Epithelial cell of prostate (primary cell): ENCODE measurements around the gene TRAM2.
"Not testable (repeated sequence)": the region's sequence is repeated elsewhere in the genome, so short reads cannot be mapped to it uniquely, and the experiment has no call there.

Source experiments
- DNase-seq: peaks from one replicate; pipeline ENCODE4 v3.0.0-alpha.2; 2011; ENCODE audit warnings: low read depth, low spot score
- H3K27ac ChIP-seq: fragments of 450-650 bp; 2 replicates; pipeline ENCODE4 v1.5.1; 2017; ENCODE audit warnings: mild to moderate bottlenecking

The TRAM2 gene

DNA sequence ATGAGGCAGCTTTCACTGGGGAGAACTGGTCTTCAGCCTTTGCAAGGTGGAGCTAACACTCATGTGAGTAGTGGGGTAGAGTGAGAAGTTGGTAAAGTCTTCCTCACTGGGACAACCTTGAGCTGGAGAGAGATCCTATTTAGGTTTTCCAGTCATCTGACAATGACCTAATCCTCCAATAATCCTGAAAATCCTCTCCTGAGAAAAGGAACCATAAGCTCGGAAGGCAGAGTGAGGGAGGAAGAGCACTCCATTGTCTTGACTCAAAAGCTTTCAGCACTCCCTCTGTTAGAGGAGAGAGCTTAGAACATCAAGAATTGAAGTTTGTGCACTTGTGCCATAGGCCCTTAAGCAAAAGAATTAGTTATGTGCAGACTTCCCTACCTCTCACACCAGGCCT is 77.8 kb downstream of the TRAM2 start:
- DNase-seq, result no peak
- H3K27ac ChIP-seq, result no peak overlapping the region

DNA sequence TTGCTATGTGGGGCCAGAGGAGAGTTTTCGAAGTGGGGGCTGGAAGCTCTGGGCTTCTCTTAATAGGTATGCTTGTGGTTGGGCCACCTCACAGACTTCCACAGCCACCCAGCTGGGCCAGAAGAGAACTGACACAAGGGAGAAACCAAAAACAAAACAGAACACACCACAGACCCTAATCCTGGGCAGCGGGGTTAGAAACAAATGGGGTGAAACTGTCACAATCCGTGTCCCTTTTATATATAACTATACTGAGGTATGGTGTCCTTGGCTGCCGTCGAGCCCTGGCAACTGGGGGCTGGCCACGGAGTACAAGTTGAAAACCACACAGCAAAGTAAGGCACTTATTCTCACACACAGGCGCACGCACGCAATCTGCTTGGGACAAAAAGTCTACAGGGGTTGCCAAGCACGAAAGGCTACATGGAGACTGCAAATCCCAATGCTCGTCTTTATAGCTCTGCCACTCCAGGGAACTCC is 78.3 kb downstream of the TRAM2 start:
- H3K27ac ChIP-seq, result no peak overlapping the region
- DNase-seq, result no peak

DNA sequence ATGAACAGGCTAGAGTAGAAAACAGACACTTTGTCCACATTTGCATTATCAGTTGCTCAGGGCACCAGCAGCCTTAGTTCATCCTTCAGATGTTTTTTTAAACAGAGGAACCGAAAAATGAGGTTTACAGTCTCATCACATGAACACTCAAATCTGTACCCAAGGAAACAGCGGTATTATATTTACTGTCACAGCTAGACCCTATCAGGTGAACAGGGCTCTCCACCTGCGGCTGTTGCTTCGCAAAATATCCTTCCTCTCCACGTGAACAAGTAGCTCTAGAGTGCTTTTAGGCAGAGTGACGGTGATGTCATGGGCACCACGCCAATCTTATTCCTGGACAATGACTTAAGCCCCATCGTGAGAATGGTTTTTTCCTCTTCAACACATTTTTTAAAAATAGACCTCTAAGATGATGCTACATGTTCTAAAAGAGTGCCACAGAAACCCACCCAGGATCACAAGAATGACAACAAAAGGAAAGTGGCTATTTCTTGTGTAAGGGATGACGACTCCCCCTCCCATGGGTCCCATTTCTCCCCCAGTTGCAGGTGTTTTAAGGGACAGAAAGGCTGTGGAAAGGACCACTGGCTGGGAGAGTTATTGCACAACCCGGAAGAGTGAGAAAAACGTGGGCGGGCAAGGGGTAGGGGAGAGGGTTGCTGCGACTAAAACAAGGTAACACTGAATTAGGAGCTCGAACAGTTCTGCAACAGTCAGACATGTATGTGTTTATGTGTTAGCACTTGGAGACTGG is 79.0 kb downstream of the TRAM2 start:
- no peak overlapping the region for H3K27ac ChIP-seq
- DNase-seq, result no peak

DNA sequence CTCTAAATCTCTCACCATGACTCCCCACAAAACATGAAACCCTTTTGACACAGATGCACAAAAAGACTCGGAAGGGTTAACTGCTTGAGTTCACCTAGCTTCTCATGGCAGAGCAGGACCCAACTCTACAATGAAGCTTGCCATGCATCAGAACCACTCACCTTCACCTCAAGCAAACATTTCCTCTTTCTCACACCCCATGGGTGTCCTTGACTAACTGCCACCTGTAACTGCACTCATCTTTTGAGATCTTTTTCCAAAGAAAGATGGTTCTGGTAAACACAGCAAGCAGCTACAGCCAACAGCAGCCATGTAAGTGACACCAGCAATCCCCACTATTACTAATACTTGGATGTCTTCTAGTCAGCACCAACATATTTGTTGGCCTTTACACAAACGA is 80.2 kb downstream of the TRAM2 start:
- DNase-seq, result no peak
- H3K27ac ChIP-seq, result no peak overlapping the region

DNA sequence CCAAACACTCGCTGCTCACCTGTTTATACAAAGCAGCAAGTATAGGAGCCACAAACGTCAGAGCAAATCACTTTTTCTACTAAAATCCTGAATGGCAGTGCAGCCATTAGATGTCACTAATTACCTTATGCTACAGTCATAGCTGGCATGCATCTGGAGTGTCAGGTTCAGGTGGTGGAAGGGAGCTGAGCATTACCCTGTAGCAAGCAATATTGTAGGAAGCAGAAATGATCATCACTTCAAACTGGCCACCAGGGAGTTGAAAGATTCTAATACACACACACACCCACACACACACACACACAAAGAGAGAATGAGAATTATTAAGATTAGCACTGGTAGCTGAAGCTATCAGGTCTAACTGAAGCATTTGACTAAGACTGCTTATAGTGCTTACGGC is 80.9 kb downstream of the TRAM2 start:
- no peak for DNase-seq
- no peak overlapping the region for H3K27ac ChIP-seq

DNA sequence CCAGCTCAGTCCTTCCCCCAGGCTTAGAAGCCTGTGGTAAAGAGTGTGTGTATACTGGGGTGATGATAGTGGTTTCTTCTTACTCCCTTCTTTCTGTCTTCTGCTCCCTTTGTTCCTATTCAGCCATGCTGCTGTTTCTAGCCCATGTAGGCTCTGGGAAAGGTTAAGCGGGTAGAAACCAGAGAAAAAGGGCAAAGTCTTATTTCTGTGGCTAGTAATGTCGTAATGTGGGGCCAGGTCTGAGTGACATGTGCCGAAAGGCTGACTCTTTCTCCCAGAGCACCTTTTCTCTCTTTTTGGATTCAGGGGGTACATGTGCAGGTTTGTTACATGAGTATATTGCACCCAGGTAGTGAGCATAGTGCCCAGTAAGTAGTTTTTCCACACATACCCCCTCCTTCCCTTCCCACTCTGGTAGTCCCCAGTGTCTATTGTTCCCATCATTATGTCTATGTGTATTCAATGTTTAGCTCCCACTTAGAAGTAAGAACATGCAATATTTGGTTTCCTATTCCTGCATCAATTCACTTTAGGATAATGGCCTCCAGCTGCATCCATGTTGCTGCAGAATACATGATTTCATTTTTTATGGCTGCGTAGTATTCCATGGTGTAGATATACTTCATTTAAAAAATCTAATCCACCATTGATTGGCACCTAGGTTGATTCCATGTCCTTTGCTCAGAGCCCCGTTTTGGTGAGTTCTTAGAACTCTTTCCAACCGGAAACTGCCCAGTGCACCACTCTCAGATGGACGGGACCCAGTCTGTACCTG is 82.4 kb downstream of the TRAM2 start:
- no peak for DNase-seq
- H3K27ac ChIP-seq, result no peak overlapping the region

DNA sequence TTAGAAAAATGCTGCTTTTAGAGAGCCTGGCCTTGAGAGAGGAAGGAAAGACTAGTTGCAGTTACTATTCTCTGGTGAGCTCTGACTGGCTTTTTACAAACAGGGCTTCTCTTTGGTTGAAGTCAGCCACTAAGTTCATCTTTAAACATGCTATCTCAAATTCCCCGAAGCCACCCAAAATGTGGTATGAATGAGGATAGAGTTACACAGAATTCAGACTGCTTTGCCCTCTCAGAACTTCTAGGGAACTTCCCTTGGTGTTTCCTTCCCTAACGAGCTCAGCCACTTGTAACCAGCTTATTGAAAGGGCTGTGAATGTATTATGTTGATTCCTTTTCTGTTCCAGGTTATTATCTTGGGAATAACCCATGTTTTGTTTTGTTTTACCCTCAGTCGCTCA is 83.2 kb downstream of the TRAM2 start:
- no peak for DNase-seq
- H3K27ac ChIP-seq, result no peak overlapping the region

DNA sequence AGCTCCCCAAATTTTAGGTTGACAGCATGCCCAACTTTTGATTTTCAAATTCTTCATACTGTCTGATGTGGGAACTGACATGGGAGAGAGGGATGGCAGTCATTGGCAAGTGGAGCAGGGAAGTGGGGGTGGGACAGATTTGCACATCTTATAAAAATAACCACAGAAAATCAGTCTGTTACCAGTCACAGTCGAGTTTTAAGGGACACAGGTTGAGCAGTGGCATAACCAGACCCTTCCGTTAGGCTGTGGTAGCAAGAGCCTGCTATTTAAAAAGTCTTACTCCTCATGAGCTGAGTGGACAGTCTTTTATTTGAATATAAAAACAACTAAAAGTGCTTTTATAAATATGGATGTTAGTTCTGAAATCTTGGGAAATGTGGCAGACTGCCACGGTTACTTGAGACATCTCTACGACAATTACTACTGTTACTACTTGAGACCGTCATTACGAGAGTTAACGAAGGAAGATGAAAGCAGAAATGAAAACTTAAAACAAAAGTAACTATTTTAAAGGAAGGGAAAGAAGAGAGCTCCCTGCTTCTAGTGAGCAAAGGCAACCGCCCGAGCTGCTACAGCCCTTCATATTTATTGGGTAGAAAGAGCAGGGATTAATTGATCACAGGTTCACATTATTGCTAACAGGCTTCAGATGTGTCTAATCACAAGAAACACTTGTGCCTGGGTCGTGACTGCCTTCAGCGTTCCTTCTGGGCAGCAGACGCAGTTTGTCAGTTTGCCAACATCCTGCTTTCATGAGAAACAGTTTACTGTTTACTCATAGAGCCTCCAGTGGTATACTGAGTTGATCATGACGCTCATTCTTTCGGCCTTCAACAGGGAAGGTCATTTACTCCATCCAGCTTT is 85.4 kb downstream of the TRAM2 start:
- no peak overlapping the region for H3K27ac ChIP-seq
- no peak for DNase-seq

DNA sequence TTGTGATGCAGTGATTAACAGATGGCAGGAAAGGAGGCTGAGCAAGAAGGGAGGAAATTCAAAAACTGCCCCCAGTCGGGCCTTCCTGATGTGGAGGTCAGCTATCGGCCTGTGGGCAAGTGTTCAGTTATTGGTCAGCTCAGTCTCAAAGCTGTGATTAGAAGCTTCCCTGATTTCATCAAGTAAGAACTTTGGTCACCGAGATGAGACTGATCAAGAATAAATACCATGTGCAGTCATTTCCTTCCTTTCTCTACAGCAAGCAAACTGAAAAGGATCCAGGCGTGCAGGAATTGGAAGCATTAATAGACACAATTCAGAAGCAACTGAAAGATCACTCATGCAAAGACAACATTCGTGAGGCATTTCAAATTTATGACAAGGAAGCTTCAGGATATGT is 87.0 kb downstream of the TRAM2 start:
- H3K27ac ChIP-seq, result no peak overlapping the region
- DNase-seq, result no peak

DNA sequence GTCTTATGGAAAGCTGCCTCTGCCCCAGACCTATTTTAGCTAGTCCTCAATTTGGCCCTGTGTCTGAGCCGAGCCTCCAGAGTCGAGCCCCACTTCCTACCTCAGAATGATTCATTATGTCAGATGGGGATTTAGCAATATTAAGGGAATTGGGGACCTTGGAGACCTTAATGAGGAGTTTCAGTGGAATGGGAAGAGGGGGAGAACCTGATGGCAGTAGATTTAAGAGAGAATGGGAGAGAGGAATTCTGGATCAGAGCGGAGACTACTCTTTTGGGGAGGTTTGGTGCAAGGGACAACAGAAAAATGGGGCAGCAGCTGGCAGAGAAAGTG is 93.2 kb downstream of the TRAM2 start:
- no peak for DNase-seq
- no peak overlapping the region for H3K27ac ChIP-seq

DNA sequence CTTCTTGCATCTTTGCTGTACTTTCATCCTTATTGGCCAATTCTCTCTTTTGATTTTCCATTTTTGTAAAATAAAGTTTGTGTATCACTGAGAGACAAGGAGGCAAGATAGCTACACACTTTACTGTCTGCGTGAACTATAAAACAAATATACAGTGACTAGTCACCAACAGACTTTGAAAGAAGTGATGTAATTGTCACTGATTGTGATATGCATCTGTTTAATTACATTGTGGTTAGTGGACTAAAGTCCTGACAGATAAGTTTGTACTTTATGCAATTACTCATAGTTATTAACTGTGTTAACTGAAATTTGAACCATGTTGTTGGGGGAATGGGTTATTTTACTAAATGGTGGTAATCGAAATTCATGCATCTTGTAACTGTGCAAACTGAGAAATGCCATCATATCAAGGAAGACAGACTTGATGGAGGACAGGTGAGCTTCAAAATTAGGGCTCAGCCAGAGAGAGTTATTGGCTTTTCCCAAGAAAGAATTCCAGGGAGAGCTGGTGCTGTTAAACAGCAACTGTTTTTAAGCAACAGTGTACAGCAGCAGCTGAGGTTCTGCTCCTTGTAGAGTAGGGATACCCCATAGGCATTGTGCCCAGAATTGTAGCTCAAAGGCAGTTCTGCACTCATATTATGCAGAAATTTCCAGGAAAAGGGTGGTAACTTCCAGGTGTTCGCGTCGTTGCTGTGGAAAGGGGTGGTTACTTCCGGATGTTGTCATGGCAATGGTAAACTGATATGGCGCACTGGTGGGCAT is 93.8 kb downstream of the TRAM2 start:
- peak; percentile 8 for DNase-seq
- no peak overlapping the region for H3K27ac ChIP-seq

DNA sequence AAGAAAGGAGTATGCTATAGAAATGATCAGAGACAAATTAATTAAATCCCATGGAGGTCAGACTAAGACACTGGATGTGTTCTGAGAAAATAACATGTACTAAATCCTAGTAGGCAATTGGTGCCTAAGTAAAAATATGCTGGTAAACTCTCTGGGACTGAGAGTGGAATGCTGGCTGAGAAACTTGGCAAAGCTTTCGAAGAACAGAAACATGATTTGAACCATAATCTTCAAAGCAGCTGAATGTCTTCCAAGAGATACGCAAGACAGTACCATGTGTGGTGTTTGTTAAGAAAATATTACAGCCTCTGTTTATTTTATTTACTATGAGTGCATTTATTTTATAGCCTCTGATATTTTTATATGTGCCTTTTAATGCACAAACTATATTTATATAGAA is 101.6 kb downstream of the TRAM2 start:
- no peak overlapping the region for H3K27ac ChIP-seq
- DNase-seq, result no peak

DNA sequence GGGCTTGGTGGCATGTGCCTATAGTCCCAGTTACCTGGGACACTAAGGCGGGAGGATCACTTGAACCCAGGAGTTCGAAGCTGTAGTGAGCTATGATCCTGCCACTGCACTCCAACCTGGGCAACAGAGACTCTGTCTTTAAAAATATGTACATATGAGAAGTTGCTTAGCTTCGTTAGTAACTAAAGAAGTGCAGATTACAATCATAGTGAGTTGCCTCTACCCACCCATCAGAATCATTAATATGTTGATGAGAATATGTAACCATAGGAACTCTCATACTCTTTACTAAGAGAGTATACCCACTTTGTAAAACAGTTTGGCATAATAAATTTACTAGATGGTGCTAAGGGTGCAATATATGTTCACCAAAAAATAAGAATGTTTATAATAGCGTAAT is 102.7 kb downstream of the TRAM2 start:
- H3K27ac ChIP-seq, result no peak overlapping the region
- no peak for DNase-seq

DNA sequence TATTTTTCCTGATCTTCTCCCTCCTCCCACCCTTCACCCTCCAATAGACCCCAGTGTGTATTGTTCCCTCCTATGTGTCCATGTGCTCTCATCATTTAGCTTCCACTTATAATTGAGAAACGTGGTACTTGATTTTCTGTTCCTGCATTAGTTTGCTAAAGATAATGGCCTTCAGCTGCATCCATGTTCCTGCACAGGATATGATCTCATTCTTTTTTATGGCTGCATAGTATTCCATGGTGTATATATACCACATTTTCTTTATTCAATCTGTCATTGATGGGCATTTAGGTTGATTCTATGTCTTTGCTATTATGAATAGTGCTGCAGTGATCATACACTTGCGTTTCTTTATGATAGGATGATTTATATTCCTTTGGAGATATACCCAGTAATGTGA is 115.7 kb downstream of the TRAM2 start:
- DNase-seq, result not testable (repeated sequence)

DNA sequence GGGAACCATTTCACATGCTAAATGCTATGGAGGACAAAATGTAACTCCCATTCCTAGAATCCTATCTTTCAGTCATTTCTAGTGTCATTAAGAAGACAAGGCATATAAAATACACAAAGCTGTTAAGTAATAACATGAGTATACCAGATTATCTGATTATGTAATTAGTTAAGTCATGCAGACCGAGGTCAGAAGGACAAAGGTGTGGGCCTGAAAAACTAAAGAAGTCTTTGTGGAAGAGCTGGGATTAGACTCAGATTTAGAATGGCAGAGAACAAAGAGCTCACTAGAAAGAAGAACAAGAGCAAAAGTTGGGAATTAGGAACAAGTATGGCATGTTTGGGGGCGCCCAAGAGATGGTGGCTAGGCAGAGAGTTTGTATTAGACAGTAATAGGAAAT is 119.8 kb downstream of the TRAM2 start:
- DNase-seq, result no peak
- H3K27ac ChIP-seq, result no peak overlapping the region

More for the DNA sequence above, 115.7 kb downstream of the TRAM2 start:
- H3K27ac ChIP-seq, result not testable (repeated sequence)

DNA sequence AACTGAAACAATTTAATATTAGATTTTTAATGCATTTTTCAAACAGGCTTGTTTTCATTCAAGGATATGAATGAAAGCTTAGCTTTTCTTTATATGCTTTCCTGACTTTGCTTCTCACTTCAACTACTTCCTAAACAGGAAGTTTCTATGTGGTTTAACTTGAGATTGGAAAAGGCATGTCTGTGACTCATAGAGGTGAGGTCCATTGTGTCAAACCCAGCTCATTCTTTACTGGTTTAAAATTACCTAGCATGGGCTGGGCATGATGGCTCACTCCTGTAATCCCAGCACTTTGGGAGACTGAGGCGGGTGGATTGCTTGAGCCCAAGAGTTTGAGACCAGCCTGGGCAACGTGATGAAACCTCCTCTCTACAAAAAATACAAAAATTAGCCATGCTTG is 122.3 kb downstream of the TRAM2 start:
- DNase-seq, result peak; percentile 80
- H3K27ac ChIP-seq, result peak overlapping the region; percentile 82
